Activated CD8-positive, alpha-beta memory T cell treated with anti-CD3 and anti-CD28 coated beads, Interleukin-2, amount 10 ng/mL, durations not matched to agents 7 days and 5 days (primary cell): ENCODE measurements around the gene EEF2K. TPM values are rescaled to one million over a fixed set of nuclear protein-coding genes. Genes with fewer than 3 reads are reported as not detected.
"Not testable (repeated sequence)": the region's sequence is repeated elsewhere in the genome, so short reads cannot be mapped to it uniquely, and the experiment has no call there.

Experiments
- ATAC-seq: fragments of 150-1000 bp; cut with Tn5 transposase; one replicate; pipeline ENCODE4 v1.10.0; 2021; ENCODE audit warnings: moderate library complexity
- CTCF ChIA-PET: fragments of 350-600 bp; sonication (Branson Sonifier 250); formaldehyde crosslinking; loops from one replicate; lab custom pipeline; 2021; ENCODE audit warnings: antibody characterized with exemption; lab: Charles Lee
- DNase-seq: peaks from one replicate; pipeline ENCODE4 v3.0.0-alpha.2; 2020
- H3K27ac Mint-ChIP-seq: one replicate; pipeline ENCODE4 v1.8.0; 2021; ENCODE audit warnings: mild to moderate bottlenecking, mixed read lengths
- H3K27me3 Mint-ChIP-seq: one replicate; pipeline ENCODE4 v1.8.0; 2021; ENCODE audit warnings: mixed read lengths
- H3K36me3 Mint-ChIP-seq: one replicate; pipeline ENCODE4 v1.8.0; 2021; ENCODE audit warnings: mild to moderate bottlenecking, mixed read lengths
- H3K4me1 Mint-ChIP-seq: one replicate; pipeline ENCODE4 v1.8.0; 2021; ENCODE audit warnings: mixed read lengths
- H3K4me3 Mint-ChIP-seq: one replicate; pipeline ENCODE4 v1.8.0; 2021; ENCODE audit warnings: mild to moderate bottlenecking, moderate library complexity, mixed read lengths
- H3K9me3 Mint-ChIP-seq: one replicate; pipeline ENCODE4 v1.8.0; 2022; ENCODE audit warnings: low read depth, mixed read lengths
- total RNA-seq, 2 experiments: library from RNA; stranded (reverse); gene quantifications; one replicate each; pipeline ENCODE4 v1.2.3, GENCODE V29; 2021

The EEF2K gene
- 10 to 100 TPM; 34.8 to 36.7 TPM for total RNA-seq

GRCh38 chr16:22206013-22206841 lies at the start of gene EEF2K:
Gene EEF2K, plus strand, starts transcription at chr16:22206278. Its CDS starts 19,452 bp downstream, at chr16:22225730.
- CTCF ChIA-PET, result interaction anchor here (0.7 to 8.7 kb wide), 17 partner anchors 10 to 189 kb away, joined by 3 to 113 read pairs (median 4); partner anchors contain the start of gene POLR3E
- peak; percentile 95 for ATAC-seq
- no peaks in the 10 kb centered on the region for H3K27me3 Mint-ChIP-seq
- H3K9me3 Mint-ChIP-seq, result peaks cover 3% of the 10 kb centered on the region
- H3K27ac Mint-ChIP-seq, result peak within 1 kb of the TSS; percentile 84
- H3K36me3 Mint-ChIP-seq, result peaks cover 19% of the 10 kb centered on the region
- peak; percentile 92 for DNase-seq
- H3K4me1 Mint-ChIP-seq, result peaks cover 41% of the 10 kb centered on the region
- H3K4me3 Mint-ChIP-seq, result peak within 1 kb of the TSS; percentile 97

DNA sequence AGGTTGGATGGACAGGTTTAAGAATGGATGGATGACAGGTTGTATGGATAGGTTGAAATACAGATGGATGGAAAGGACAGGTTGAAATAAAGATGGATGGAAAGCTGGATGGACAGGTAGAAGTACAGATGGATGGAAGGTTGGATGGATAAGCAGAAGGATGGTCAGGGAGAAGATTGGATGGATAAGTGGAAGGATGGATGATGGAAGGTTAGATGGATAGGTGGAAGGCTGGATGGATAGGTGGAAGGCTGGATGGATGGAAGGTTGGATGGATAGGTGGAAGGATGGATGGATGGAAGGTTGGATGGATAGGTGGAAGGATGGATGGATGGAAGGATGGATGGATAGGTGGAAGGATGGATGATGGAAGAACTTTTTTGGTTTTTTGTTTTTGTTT lies 44.7 kb upstream of the EEF2K start:
- no peak for DNase-seq
- H3K4me1 Mint-ChIP-seq, result peaks cover 4% of the 10 kb centered on the region
- no peak overlapping the region for H3K4me3 Mint-ChIP-seq
- ATAC-seq, result no peak
- peaks cover 5% of the 10 kb centered on the region for H3K36me3 Mint-ChIP-seq
- peaks cover 31% of the 10 kb centered on the region for H3K27me3 Mint-ChIP-seq
- H3K9me3 Mint-ChIP-seq, result peaks cover 5% of the 10 kb centered on the region
- CTCF ChIA-PET, result no interaction called here
- H3K27ac Mint-ChIP-seq, result no peak overlapping the region

GRCh38 chr16:22161999-22162655 lies 44.0 kb upstream of the EEF2K start, which contains the start of gene SDR42E2:
Gene SDR42E2, plus strand, starts transcription at chr16:22162506. Its CDS starts 3,077 bp downstream, at chr16:22165583.
- H3K27ac Mint-ChIP-seq, result no peak within 1 kb of the TSS
- peaks cover 5% of the 10 kb centered on the region for H3K36me3 Mint-ChIP-seq
- H3K4me1 Mint-ChIP-seq, result peaks cover 4% of the 10 kb centered on the region
- CTCF ChIA-PET, result no interaction called here
- peaks cover 31% of the 10 kb centered on the region for H3K27me3 Mint-ChIP-seq
- ATAC-seq (peak; percentile 55), DNase-seq (no peak)
- H3K9me3 Mint-ChIP-seq, result peaks cover 5% of the 10 kb centered on the region
- H3K4me3 Mint-ChIP-seq, result no peak within 1 kb of the TSS

DNA sequence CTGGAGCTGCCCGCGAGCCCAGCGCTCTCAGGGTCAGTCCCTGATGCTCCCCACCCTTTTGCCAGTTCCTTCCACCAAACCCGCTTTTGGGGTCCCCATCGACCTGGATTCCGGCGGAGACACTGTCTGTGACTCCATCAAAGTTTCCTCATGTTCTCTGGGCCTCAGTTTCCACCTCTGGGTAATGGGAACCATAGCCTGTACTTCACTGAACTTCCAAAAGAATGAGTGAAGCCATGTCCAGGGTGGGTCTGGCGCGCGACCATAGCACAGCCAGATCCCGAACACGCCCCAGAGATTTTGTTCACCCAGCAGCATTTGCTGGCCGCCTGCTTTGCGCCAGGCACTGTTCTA lies 43.4 kb upstream of the EEF2K start:
- peaks cover 5% of the 10 kb centered on the region for H3K36me3 Mint-ChIP-seq
- H3K9me3 Mint-ChIP-seq, result peaks cover 5% of the 10 kb centered on the region
- H3K27me3 Mint-ChIP-seq, result peaks cover 31% of the 10 kb centered on the region
- CTCF ChIA-PET, result no interaction called here
- H3K27ac Mint-ChIP-seq, result no peak overlapping the region
- H3K4me1 Mint-ChIP-seq, result peaks cover 4% of the 10 kb centered on the region
- ATAC-seq (no peak), DNase-seq (no peak)
- H3K4me3 Mint-ChIP-seq, result no peak overlapping the region

DNA sequence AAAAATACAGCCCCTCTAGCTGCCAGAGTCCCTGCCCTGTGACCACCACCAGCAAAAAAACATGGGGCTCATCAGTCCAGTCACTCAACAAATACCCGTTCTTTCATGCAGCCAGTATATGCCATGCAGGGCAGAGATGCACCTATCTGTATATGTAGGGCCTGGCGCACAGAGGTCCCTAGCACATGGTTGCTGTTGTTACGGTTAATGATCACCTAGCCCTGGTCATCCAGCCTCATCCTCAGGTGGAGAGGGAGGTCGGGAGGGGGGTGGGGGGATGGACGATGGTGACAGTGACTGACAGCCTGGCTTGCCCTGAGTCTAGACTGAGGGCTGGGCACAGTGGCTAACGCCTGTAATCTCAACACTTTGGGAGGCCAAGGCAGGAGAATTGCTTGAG lies 42.3 kb upstream of the EEF2K start:
- Mint-ChIP-seq H3K4me3 (no peak overlapping the region), H3K27ac (no peak overlapping the region), H3K27me3 (peaks cover 31% of the 10 kb centered on the region), H3K9me3 (peaks cover 5% of the 10 kb centered on the region), H3K4me1 (peaks cover 4% of the 10 kb centered on the region), H3K36me3 (peaks cover 5% of the 10 kb centered on the region)
- DNase-seq (no peak), ATAC-seq (no peak)
- CTCF ChIA-PET, result no interaction called here

DNA sequence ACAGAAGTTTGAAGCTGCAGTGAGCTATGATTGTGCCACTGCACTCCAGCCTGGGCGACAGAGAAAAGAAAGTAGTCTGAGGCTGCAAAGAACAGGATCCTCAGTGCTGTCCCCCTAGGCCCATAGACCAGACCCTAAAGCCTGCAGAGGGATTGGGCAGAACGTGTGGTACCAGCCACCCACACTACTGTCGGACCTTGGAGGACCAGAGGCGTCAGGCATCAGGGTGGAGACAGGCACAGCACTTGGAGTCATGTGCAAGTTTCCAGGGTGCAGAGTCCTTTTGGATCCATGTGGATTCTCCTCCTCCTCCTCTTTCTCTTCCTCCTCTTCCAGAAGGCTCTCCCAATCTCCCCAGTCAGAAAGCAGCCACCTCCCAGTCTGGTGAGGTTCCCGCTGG lies 41.6 kb upstream of the EEF2K start:
- ATAC-seq, result no peak
- peaks cover 31% of the 10 kb centered on the region for H3K27me3 Mint-ChIP-seq
- H3K4me1 Mint-ChIP-seq, result peaks cover 4% of the 10 kb centered on the region
- CTCF ChIA-PET, result no interaction called here
- DNase-seq, result no peak
- peaks cover 5% of the 10 kb centered on the region for H3K36me3 Mint-ChIP-seq
- no peak overlapping the region for H3K4me3 Mint-ChIP-seq
- peaks cover 5% of the 10 kb centered on the region for H3K9me3 Mint-ChIP-seq
- H3K27ac Mint-ChIP-seq, result no peak overlapping the region

DNA sequence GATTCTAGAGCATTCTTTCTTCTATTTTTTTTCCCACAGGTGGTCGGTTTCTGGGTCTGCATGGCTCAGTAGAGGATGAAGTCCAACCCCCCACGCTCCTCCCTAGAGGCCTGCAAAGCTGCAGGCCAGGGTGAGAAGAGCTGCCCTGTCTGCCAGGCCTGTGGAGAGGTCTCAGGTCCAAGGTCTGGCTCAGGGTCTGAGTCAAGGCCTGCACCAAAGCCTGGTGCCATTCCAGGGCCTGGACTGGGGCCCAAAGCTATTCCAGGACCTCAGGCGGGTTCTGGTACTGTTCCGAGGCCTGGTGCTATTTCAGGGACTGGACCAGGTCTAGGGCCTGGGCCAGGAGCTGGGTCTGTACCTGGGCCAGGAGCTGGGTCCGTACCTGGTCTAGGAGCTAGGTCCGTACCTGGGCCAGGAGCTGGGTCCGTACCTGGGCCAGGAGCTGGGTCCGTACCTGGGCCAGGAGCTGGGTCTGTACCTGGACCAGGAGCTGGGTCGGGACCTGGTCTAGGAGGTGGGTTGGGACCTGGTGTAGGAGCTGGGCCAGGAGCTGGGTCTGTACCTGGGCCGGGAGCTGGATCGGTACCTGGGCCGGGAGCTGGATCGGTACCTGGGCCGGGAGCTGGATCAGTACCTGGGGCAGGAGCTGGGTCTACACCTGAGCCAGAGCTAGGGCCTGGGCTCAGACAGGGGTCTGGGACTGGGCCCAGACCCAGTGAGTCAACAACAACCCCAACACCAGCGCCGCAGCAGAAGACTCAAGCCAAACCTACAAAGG lies 40.4 kb upstream of the EEF2K start:
- CTCF ChIA-PET, result interaction anchor here (1.2 kb wide), 1 partner anchor 61 kb away, joined by 3 read pairs; no protein-coding TSS in a partner anchor
- peaks cover 5% of the 10 kb centered on the region for H3K9me3 Mint-ChIP-seq
- no peak overlapping the region for H3K27ac Mint-ChIP-seq
- H3K36me3 Mint-ChIP-seq, result peaks cover 5% of the 10 kb centered on the region
- no peak overlapping the region for H3K4me3 Mint-ChIP-seq
- DNase-seq, result no peak
- ATAC-seq, result no peak
- peaks cover 4% of the 10 kb centered on the region for H3K4me1 Mint-ChIP-seq
- peaks cover 19% of the 10 kb centered on the region for H3K27me3 Mint-ChIP-seq

- ATAC-seq (no peak), DNase-seq (no peak)
- Mint-ChIP-seq H3K4me3 (no peak overlapping the region), H3K9me3 (no peaks in the 10 kb centered on the region), H3K4me1 (no peaks in the 10 kb centered on the region), H3K36me3 (no peaks in the 10 kb centered on the region), H3K27me3 (no peaks in the 10 kb centered on the region), H3K27ac (no peak overlapping the region)
- CTCF ChIA-PET, result interaction anchor here (1.4 kb wide), 1 partner anchor 17 kb away, joined by 3 read pairs; no protein-coding TSS in a partner anchor
These were observed 34.1 kb upstream of the EEF2K start for GRCh38 chr16:22171953-22172352.

DNA sequence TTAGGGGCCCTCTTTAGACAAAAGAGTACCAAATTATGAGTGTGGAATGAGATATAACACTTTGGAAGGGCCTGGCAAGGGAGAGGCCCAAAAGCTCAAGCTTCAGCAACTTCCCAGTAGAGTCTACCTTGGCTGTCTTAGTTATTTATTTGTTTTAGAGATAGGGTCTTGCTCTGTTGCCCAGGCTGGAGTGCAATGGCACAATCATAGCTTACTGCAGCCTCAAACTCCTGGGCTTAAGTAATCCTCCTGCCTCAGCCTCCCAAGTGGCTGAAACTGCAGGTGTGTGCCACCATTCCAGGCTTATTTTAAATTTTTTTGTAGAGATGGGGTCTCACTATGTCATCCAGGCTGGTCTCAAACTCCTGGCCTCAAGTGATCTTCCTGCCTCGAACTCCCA lies 33.4 kb upstream of the EEF2K start:
- not testable (repeated sequence) for H3K36me3 Mint-ChIP-seq, H3K4me3 Mint-ChIP-seq, DNase-seq, H3K4me1 Mint-ChIP-seq, H3K27me3 Mint-ChIP-seq, H3K27ac Mint-ChIP-seq, ATAC-seq, H3K9me3 Mint-ChIP-seq
- CTCF ChIA-PET, result interaction anchor here (1.4 kb wide), 1 partner anchor 16 kb away, joined by 3 read pairs; no protein-coding TSS in a partner anchor

- CTCF ChIA-PET, result interaction anchor here (1.7 kb wide), 1 partner anchor 14 kb away, joined by 11 read pairs; no protein-coding TSS in a partner anchor
- DNase-seq, result no peak
- no peak for ATAC-seq
- H3K4me1 Mint-ChIP-seq, result no peaks in the 10 kb centered on the region
- no peaks in the 10 kb centered on the region for H3K36me3 Mint-ChIP-seq
- H3K9me3 Mint-ChIP-seq, result no peaks in the 10 kb centered on the region
- no peak overlapping the region for H3K27ac Mint-ChIP-seq
- H3K4me3 Mint-ChIP-seq, result no peak overlapping the region
- no peaks in the 10 kb centered on the region for H3K27me3 Mint-ChIP-seq
These were observed 31.4 kb upstream of the EEF2K start for GRCh38 chr16:22174642-22175041.

DNA sequence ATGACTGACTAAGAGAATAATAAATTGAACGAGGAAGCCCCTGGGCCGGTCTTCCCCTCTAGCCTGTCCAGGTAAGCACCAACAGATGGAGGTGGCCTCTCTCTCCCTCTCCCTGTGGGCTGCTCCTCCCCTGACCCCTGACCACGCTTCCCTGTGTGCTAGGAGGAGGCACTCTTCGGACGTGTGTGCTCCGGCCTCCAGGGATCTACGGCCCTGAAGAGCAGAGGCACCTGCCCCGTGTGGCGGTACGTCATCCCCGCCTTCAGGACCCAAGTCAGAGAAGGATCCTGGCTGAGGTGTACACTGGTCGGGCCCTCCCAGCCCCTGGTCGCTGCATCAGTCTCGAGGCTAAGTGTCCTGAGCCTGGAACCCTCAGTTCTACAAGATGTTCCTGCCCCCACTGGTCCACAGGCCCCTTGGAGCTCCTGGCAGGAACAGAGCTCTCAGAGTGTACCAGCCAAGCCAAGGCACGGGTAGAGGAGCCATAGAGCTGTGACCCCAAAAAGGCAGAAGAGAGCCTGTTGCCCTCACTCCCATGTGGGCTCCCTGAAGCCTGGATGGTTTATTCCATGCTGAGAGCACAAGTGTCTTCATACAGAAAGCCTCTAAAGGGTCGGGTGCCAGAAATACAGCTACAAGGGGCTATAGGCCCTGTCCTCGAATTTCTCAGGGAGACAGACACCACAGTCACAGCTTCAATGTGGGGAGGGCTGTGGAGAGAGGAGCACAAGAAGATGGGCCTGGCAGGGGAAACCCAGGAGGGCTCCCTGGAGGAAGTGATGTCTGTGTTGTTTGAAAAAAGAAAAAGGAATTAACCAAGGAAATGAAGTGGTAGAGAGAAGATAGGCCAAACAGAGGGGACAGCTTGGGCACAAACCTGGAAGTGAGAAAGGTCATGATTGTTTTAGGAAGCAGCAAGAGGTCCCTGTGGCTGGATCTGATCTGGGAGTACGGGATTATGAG lies 27.8 kb upstream of the EEF2K start:
- peaks cover 5% of the 10 kb centered on the region for H3K27me3 Mint-ChIP-seq
- ATAC-seq, result no peak
- no peaks in the 10 kb centered on the region for H3K36me3 Mint-ChIP-seq
- H3K27ac Mint-ChIP-seq, result no peak overlapping the region
- H3K4me3 Mint-ChIP-seq, result no peak overlapping the region
- CTCF ChIA-PET, result interaction anchor here (2.0 kb wide), 1 partner anchor 101 kb away, joined by 5 read pairs; no protein-coding TSS in a partner anchor
- H3K9me3 Mint-ChIP-seq, result no peaks in the 10 kb centered on the region
- no peaks in the 10 kb centered on the region for H3K4me1 Mint-ChIP-seq
- no peak for DNase-seq

DNA sequence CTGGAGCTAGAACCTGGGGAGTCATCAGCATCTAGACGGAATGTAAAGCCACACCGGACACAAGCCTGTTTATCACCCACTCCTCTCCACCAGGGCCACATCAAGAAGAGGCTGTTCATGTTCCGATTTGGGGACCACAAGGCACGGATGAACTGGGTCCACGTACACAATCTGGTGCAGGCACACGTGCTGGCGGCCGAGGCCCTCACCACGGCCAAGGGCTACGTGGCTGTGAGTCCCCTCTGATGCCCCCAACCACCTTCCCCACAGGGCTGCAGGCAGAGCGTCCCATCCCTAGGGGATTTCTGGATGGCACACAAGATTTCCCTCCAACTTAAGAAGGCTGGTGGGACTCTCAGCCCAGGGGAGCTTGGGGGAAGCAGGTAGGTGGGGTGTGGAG lies 24.7 kb upstream of the EEF2K start:
- DNase-seq (no peak), ATAC-seq (no peak)
- H3K9me3 Mint-ChIP-seq, result no peaks in the 10 kb centered on the region
- H3K4me3 Mint-ChIP-seq, result no peak overlapping the region
- H3K27me3 Mint-ChIP-seq, result peaks cover 5% of the 10 kb centered on the region
- no peaks in the 10 kb centered on the region for H3K4me1 Mint-ChIP-seq
- no peak overlapping the region for H3K27ac Mint-ChIP-seq
- H3K36me3 Mint-ChIP-seq, result no peaks in the 10 kb centered on the region
- CTCF ChIA-PET, result interaction anchor here (1.4 to 1.5 kb wide), 3 partner anchors 23 to 181 kb away, joined by 3 to 5 read pairs (median 3); no protein-coding TSS in a partner anchor
